ENCODE results near the gene RAB27B.

- TF ChIP-seq CTCF (IDR thresholded peaks at IDR 0.05) (peak; percentile 26), EZH2 (IDR thresholded peaks at IDR 0.05; ENCODE audit: borderline replicate concordance, insufficient read depth, low read depth, low read length, poor library complexity, severe bottlenecking) (no peak)
Observed at GRCh38 chr18:54899500-54899899, 71.2 kb downstream of the RAB27B start.
